NB4 (cell line): ENCODE results near the gene ARMC12.

ENCODE experiments used
- DNase-seq: peaks from one replicate; pipeline ENCODE4 v3.0.0; 2010; ENCODE audit warnings: low read depth
- H3K4me3 ChIP-seq: one replicate; pipeline ENCODE4 v1.5.1; 2011; ENCODE audit warnings: mild to moderate bottlenecking, low read depth, low read length, moderate library complexity
- MAX ChIP-seq: IDR thresholded peaks from 2 replicates; pipeline ENCODE4 v1.6.1; 2011; ENCODE audit warnings: low read depth, low read length
- MYC ChIP-seq: IDR thresholded peaks from 2 replicates; pipeline ENCODE4 v1.6.1; 2011; ENCODE audit warnings: low read depth, low read length
- POLR2A ChIP-seq: IDR thresholded peaks from 2 replicates; pipeline ENCODE4 v1.6.1; 2011; ENCODE audit warnings: mild to moderate bottlenecking; ENCODE audit not compliant: insufficient read length; ENCODE audit errors: extremely low read depth
- TF ChIP-seq, protein P1 (sequence below): IDR thresholded peaks from one replicate; pipeline ENCODE4 v1.5.1; 2012; ENCODE audit warnings: low read depth, low read length

The ARMC12 gene

GRCh38 chr6:35718375-35718736 lies 18.5 kb upstream of the ARMC12 start:
- TF ChIP-seq MAX (no peak), MYC (no peak), POLR2A (no peak)
- TF ChIP-seq, protein P1, sequence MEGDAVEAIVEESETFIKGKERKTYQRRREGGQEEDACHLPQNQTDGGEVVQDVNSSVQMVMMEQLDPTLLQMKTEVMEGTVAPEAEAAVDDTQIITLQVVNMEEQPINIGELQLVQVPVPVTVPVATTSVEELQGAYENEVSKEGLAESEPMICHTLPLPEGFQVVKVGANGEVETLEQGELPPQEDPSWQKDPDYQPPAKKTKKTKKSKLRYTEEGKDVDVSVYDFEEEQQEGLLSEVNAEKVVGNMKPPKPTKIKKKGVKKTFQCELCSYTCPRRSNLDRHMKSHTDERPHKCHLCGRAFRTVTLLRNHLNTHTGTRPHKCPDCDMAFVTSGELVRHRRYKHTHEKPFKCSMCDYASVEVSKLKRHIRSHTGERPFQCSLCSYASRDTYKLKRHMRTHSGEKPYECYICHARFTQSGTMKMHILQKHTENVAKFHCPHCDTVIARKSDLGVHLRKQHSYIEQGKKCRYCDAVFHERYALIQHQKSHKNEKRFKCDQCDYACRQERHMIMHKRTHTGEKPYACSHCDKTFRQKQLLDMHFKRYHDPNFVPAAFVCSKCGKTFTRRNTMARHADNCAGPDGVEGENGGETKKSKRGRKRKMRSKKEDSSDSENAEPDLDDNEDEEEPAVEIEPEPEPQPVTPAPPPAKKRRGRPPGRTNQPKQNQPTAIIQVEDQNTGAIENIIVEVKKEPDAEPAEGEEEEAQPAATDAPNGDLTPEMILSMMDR: no peak
- DNase-seq: no peak
- H3K4me3 ChIP-seq: no peak overlapping the region

DNA sequence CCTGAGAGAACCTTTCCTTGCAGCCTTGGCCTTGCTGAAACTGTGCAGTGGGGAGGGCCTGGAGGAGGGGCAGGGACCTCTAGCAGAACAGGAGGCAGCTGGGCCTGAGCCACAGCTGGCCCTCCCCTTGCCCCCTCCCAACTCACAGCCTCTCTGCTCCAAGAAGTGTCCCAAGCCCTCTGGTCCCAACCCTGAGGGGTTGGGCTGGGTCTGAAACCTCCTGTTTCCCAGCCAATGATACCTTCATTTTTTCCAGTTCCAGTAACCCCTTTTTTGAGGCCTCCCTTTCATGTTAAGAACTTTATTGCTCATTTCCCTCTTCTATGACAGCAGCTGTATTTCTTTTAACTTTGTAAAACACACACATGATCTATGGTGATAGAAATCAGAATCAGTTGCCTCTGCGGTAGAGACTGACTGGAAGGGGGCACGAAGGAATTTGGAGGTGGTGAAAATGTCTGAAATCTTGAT lies 17.9 kb upstream of the ARMC12 start:
- H3K4me3 ChIP-seq: peak overlapping the region; percentile 45
- no peak for TF ChIP-seq MAX
- TF ChIP-seq MYC: no peak
- no peak for TF ChIP-seq POLR2A
- TF ChIP-seq, protein P1: no peak
- DNase-seq: peak; percentile 65

DNA sequence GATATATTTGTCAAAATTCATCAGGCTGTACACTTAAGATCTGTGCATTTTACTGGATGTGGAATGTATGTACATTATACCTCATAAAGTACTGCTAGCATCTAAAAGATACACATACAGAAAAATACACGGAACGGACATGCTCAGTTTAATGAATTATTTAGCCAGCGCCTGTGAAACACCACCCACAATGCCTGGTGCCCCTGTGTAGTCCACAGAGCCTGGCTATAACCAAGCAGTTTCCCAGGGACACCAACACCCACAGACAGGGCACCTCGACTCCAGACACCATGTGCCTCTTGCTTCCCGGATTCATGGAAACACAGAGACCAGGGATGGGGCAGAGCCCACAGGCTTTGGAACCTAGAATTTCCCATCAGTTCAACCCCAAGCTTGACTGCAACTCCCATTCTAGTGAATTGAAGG lies 17.4 kb upstream of the ARMC12 start:
- no peak for DNase-seq
- H3K4me3 ChIP-seq: peak overlapping the region; percentile 45
- TF ChIP-seq, protein P1: no peak
- no peak for TF ChIP-seq POLR2A
- no peak for TF ChIP-seq MAX
- no peak for TF ChIP-seq MYC

DNA sequence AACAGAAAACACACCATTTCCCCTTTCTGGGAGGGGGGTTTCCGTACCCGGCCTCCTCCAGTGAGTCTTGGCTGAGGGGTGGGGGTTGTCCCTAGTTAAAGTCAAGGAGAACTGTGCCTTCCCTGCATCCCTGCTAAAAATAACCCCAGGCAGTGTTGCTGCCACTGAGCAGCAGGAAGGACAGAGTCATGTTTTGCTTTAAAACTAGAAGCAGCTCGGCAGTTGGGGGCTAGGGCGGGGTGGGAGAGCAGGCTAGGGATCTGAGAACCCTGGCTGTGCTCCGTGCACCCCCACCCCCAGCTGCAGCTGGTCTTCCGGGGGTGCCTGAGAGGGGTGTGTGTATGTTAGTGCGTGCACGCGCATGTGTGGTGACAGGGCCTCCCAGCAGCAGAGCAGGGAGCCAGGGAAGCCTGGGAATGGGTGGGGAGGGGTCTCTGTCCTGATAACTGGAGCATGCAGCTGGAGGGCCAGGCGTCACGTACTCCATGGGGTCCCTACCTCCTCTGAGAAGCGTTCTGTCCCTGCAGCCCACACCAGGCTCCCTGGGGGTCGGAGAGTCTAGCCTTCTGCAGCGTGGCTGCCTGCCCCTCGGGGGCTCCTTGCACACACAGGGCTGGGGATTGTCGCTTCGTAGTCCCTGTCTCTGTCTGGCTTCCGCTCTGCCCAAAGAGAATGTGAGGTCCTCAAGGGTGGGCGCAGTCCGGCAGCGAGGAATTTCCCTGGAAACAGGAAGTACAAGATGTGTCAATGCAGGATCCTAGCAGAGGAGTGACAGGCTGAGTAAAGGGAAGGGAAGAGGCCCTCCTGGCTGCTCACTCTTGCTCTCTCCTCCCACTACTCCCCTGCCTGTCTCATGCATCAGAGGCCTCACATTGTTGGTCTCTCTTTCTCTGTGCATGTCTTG lies 16.8 kb upstream of the ARMC12 start:
- H3K4me3 ChIP-seq: peak overlapping the region; percentile 45
- TF ChIP-seq MYC (peak; percentile 55; the same call in 1 of the 2 replicates), POLR2A (no peak), MAX (0 out of 2 replicates have a peak, but pooled peaks have one; percentile 23)
- TF ChIP-seq, protein P1: no peak
- DNase-seq: peak; percentile 88

GRCh38 chr6:35722121-35722761 lies 14.6 kb upstream of the ARMC12 start:
- no peak for TF ChIP-seq MAX
- TF ChIP-seq, protein P1: no peak
- TF ChIP-seq MYC: no peak
- no peak for TF ChIP-seq POLR2A
- no peak for DNase-seq
- no peak overlapping the region for H3K4me3 ChIP-seq
